Kidney (tissue), 14 donors: ENCODE measurements around the gene MYO5B. TPM values are rescaled to one million over a fixed set of nuclear protein-coding genes. Genes with fewer than 3 reads are reported as not detected.

ENCODE experiments used
- DNase-seq, 5 donors: peaks; one replicate each; pipeline ENCODE4 v3.0.0-alpha.2; 2013 to 2020
- FAIRE-seq: peaks from 2 replicates; lab custom pipeline; 2012; peaks lifted over from hg19 to GRCh38; lab: Jason Lieb, UNC
- H3K27ac ChIP-seq, 2 donors: one replicate each; pipeline ENCODE4 v1.7.0; 2013; ENCODE audit warnings: low read depth in 2 of 2, low read length in 2 of 2, inconsistent platforms in 1 of 2
- H3K27me3 ChIP-seq: one replicate; pipeline ENCODE4 v1.7.1; 2013; ENCODE audit warnings: low read length, inconsistent platforms; ENCODE audit not compliant: control insufficient read depth, insufficient read depth
- H3K36me3 ChIP-seq, 3 donors: one replicate each; pipeline versions ENCODE4 v1.7.0 to v1.7.1; 2013; ENCODE audit warnings: low read length in 3 of 3, control low read depth in 1 of 3, inconsistent platforms in 1 of 3; ENCODE audit not compliant: insufficient read depth in 3 of 3, control insufficient read depth in 2 of 3
- H3K4me1 ChIP-seq, 3 donors: one replicate each; pipeline versions ENCODE4 v1.7.0 to v1.7.1; 2013; ENCODE audit warnings: low read length in 3 of 3, inconsistent platforms in 1 of 3, low read depth in 1 of 3; ENCODE audit not compliant: control insufficient read depth in 2 of 3, insufficient read depth in 2 of 3
- H3K4me3 ChIP-seq, 3 donors: one replicate each; pipeline versions ENCODE4 v1.7.0 to v1.8.1; 2013; ENCODE audit warnings: low read length in 3 of 3, control low read depth in 1 of 3, inconsistent platforms in 1 of 3
- H3K9ac ChIP-seq, 3 donors: one replicate each; pipeline versions ENCODE4 v1.7.0 to v1.7.1; 2013; ENCODE audit warnings: low read length in 3 of 3, control low read depth in 1 of 3, inconsistent platforms in 1 of 3
- H3K9me3 ChIP-seq, 3 donors: one replicate each; pipeline versions ENCODE4 v1.7.0 to v1.7.1; 2013; ENCODE audit warnings: low read length in 3 of 3, control low read depth in 1 of 3, inconsistent platforms in 1 of 3; ENCODE audit not compliant: control insufficient read depth in 2 of 3, insufficient read depth in 1 of 3
- CTCF ChIP-seq: IDR thresholded peaks from 3 replicates; pipeline ENCODE4 v1.5.1; 2012; ENCODE audit warnings: mild to moderate bottlenecking, moderate library complexity, borderline replicate concordance; ENCODE audit not compliant: insufficient read depth; ENCODE audit errors: extremely low read depth
- intact Hi-C: fragments of 100-400 bp; cut with DNase I; formaldehyde crosslinking; loops from one replicate; pipeline ENCODE4 v1.11.1; 2022
- polyA plus RNA-seq: library from polyadenylated mRNA; stranded (reverse); fragments of 350-450 nt; fragmentation: Illumina TruSeq; extraction: RNeasy Lipid Tissue Mini Kit (QIAGEN cat#74804); gene quantifications from one replicate; pipeline ENCODE4 v1.2.3, GENCODE V29; 2014; ENCODE audit warnings: low read depth, low replicate concordance; ENCODE audit not compliant: insufficient read depth
- total RNA-seq: library from RNA; stranded (reverse); fragmentation: NEBNext Ultra II Directional; extraction: Animal tissue kit (Norgen Biotek cat#: 25700); gene quantifications from one replicate; pipeline ENCODE4 v1.2.1, GENCODE V29; 2021
- donor health status: control.
- donor health status: control.
- donor health status: control.
- donor health status: control.
- donor health status: control.
- donor health status: DM: yes; HTN: yes; CAD: no.
- donor health status: Normal renal cell carcinoma (clear cell type).

The MYO5B gene
- total and polyA plus RNA-seq, 2 donors from 2014 or later = 17.8 to 43.8 TPM

GRCh38 chr18:49905771-49906170, 289.2 kb downstream of the MYO5B start:
- FAIRE-seq = no peak

GRCh38 chr18:49904871-49905555, 289.9 kb downstream of the MYO5B start:
- DNase-seq (no peak), FAIRE-seq (no peak)
- Histone ChIP-seq H3K27me3 (no peaks in the 10 kb centered on the region), H3K9ac (no peak overlapping the region), H3K36me3 (peaks cover 0 to 14% (median 3%) of the 10 kb centered on the region in 3 donors), H3K4me3 (no peak overlapping the region), H3K9me3 (no peaks in the 10 kb centered on the region), H3K4me1 (no peaks in the 10 kb centered on the region), H3K27ac (no peak overlapping the region)
- intact Hi-C loops = no loop called here
- no peak for TF ChIP-seq CTCF

More at GRCh38 chr18:49905771-49906170, 289.2 kb downstream of the MYO5B start:
- intact Hi-C loops = no loop called here
- Histone ChIP-seq H3K4me3 (no peak overlapping the region), H3K4me1 (no peaks in the 10 kb centered on the region), H3K9ac (no peak overlapping the region), H3K27me3 (no peaks in the 10 kb centered on the region), H3K9me3 (no peaks in the 10 kb centered on the region), H3K36me3 (peaks cover 0 to 14% (median 3%) of the 10 kb centered on the region in 3 donors), H3K27ac (no peak overlapping the region)
- no peak for TF ChIP-seq CTCF
- DNase-seq = no peak

DNA sequence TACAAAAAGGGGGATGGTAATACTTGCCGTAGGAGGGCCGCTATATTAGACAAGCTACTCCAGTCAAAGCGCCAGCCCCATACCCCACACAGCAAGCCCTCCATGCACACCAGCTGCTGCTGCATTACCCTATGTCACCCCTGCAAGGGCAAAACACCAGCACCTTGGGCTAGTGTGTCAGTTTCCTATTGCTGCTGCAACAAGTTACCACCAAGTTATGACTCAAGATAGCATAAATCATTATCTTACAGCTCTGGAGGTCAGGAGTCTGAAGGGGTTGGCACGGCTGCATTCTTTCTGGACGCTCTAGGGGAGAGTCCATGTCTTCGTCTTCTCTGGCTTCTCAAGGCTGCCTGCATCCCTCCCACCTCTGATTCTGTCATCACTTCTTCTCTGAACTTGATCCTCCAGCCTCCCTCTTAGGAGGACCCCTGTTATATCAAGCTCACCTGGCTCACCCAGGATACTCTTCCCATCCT, 293.0 kb downstream of the MYO5B start:
- Histone ChIP-seq H3K4me1 (no peaks in the 10 kb centered on the region), H3K4me3 (no peak overlapping the region), H3K9ac (no peak overlapping the region), H3K27me3 (no peaks in the 10 kb centered on the region), H3K27ac (no peak overlapping the region), H3K36me3 (peaks cover 0 to 5% (median 2%) of the 10 kb centered on the region in 3 donors), H3K9me3 (no peaks in the 10 kb centered on the region)
- DNase-seq (no peak), FAIRE-seq (no peak)
- intact Hi-C loops = no loop called here
- TF ChIP-seq CTCF = no peak
